Measurements from ENCODE around the gene HPSE2. TPM values are rescaled to one million over a fixed set of nuclear protein-coding genes. Genes with fewer than 3 reads are reported as not detected.

The HPSE2 gene
- total RNA-seq, 1 donor from 2014 or later = not detected

DNA sequence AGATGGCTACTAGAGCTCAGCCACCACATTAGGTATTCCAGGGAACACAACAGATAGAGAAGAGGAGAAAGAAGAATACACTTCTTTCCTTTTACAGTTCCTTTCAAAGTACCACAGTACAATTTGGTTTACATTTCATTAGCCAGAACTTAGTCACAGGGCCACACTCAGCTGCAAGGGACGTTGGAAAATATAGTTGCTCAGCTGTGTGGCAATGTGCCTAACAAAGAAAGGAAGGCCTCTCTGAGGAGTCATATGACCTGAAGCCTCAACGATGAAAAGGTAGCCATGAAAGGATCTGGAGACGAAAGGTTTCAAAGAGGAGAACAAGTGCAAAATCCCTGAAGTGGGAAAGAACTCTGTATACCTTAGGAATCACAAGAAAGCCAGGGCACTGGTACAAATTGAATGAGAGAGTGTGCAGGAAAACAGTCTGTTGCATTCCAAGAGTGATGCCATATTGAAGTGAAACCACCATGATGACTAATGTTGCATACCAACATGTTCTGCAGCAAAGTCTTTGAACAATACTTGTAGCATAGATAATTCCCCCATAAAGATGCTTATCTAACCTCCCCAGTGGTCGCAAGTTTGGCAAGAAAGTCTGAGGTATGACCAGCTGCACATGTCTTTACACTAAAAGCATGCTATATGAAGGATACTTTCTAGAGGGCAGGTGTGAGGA lies 278.9 kb downstream of the HPSE2 start:
- Histone ChIP-seq H3K27ac (no peak overlapping the region), H3K9me3 (no peaks in the 10 kb centered on the region), H3K4me1 (peaks cover 0 to 18% of the 10 kb centered on the region in 2 donors), H3K4me3 (no peak overlapping the region), H3K27me3 (no peaks in the 10 kb centered on the region), H3K36me3 (no peaks in the 10 kb centered on the region)
- no peak for DNase-seq (ENCODE audit: low spot score in 2 of 2)
- intact Hi-C loops (cut with DNase I) = no loop called here
- TF ChIP-seq, protein P1, sequence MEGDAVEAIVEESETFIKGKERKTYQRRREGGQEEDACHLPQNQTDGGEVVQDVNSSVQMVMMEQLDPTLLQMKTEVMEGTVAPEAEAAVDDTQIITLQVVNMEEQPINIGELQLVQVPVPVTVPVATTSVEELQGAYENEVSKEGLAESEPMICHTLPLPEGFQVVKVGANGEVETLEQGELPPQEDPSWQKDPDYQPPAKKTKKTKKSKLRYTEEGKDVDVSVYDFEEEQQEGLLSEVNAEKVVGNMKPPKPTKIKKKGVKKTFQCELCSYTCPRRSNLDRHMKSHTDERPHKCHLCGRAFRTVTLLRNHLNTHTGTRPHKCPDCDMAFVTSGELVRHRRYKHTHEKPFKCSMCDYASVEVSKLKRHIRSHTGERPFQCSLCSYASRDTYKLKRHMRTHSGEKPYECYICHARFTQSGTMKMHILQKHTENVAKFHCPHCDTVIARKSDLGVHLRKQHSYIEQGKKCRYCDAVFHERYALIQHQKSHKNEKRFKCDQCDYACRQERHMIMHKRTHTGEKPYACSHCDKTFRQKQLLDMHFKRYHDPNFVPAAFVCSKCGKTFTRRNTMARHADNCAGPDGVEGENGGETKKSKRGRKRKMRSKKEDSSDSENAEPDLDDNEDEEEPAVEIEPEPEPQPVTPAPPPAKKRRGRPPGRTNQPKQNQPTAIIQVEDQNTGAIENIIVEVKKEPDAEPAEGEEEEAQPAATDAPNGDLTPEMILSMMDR (IDR thresholded peaks at IDR 0.05) = no peak

DNA sequence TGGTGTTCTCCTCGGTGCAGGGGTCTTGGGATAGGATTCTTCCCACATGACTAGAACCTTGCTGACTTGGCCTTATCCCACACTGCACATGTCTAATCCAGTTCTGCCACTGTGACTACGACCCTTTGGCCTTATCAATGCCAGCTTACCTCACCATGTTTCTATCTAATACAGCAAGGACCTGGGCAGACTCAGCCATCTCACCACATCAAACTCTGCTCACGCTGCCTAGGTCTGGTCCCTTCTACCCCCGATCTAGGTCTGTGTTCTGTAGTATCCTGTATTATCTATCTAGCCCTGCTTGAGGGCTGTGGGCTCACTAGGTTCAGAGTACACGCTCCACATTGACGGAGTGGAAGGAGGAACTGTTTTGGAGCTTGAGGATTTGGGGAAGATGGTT lies 282.4 kb downstream of the HPSE2 start:
- Histone ChIP-seq H3K27me3 (no peaks in the 10 kb centered on the region), H3K9me3 (no peaks in the 10 kb centered on the region), H3K4me1 (peaks cover 0 to 11% of the 10 kb centered on the region in 2 donors), H3K27ac (no peak overlapping the region), H3K4me3 (no peak overlapping the region), H3K36me3 (no peaks in the 10 kb centered on the region)
- no peak for DNase-seq (ENCODE audit: low spot score in 2 of 2)
- TF ChIP-seq, protein P1 (IDR thresholded peaks at IDR 0.05) = no peak
- intact Hi-C loops (cut with DNase I) = no loop called here

DNA sequence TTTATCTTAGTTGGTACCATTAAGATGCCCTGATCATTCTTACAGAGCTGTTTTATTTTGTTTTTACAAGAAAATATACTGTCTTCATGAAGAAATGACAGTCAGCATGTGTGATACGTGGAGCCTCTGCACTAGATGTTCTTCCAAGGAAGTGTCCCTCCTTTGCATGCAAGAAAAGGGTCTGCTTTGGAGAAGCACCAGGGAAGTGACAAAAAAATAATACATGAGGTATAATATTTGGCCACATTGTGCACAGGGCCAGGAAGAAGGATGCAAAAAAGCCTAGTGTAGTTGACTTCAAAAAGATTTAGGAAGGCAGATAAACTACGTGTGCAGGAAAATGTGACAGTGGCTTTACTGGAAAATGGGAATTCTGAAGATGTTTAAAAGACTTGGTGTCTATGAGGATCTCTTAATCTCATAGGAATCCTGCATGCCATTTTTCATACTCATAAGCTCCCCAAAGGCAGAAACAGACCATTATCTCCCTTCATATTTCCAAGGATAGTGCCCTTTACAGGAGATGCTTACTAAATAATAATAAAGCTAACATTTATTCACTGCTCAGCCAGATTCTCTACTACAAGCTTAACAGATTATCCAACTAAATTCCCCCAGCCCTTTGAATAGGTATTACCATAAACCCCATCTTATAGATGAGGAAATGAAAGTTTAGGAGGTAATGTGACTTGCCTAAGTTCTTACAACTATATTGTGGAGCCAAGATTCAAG lies 284.2 kb downstream of the HPSE2 start:
- Histone ChIP-seq H3K36me3 (no peaks in the 10 kb centered on the region), H3K4me3 (no peak overlapping the region), H3K9me3 (no peaks in the 10 kb centered on the region), H3K4me1 (no peaks in the 10 kb centered on the region), H3K27ac (no peak overlapping the region), H3K27me3 (no peaks in the 10 kb centered on the region)
- TF ChIP-seq, protein P1 (IDR thresholded peaks at IDR 0.05) = no peak
- no peak for DNase-seq (ENCODE audit: low spot score in 2 of 2)
- intact Hi-C loops (cut with DNase I) = no loop called here

DNA sequence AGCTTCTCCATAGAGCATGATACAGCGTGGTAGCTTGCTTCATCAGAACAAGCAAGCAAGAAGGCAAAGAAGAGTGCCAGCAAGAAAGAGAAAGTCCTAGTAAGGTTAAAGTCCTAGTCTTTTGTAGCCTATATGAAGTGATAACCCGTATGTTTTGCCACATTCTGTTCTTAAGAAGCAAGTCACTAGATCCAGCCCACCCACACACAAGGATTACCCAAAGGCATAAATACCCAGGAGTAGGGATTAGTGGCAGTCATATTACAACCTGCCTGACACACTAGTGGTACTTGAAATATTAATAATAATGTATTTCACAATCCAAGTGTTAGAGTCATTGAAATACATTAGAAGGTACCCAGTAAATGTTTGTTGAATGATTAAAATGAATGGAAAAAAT lies 285.5 kb downstream of the HPSE2 start:
- H3K4me1 ChIP-seq = no peaks in the 10 kb centered on the region
- H3K4me3 ChIP-seq = no peak overlapping the region
- TF ChIP-seq, protein P1 (IDR thresholded peaks at IDR 0.05) = no peak
- intact Hi-C loops (cut with DNase I) = no loop called here
- H3K36me3 ChIP-seq = no peaks in the 10 kb centered on the region
- H3K27me3 ChIP-seq = no peaks in the 10 kb centered on the region
- DNase-seq (ENCODE audit: low spot score in 2 of 2) = no peak
- no peaks in the 10 kb centered on the region for H3K9me3 ChIP-seq
- H3K27ac ChIP-seq = no peak overlapping the region

DNA sequence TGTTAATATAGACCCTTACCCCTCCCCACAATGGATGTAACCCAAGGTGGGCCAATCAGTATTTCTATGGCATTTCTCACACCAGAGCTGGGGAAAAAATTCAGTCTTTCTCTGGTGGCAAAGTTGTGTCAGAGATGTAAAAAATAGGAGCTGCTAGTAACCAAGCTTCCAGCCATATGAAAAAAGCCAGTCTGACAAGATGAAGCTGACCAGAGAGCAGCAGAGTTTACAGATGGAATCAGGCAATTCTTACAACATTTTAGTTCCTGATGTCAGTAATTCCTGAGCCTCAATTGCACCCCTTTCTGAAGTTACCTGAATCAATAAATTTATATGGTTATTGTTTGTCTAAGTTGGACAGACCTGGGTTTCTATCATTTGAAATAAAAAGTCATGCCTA lies 286.3 kb downstream of the HPSE2 start:
- H3K4me3 ChIP-seq = no peak overlapping the region
- no peaks in the 10 kb centered on the region for H3K36me3 ChIP-seq
- TF ChIP-seq, protein P1 (IDR thresholded peaks at IDR 0.05) = no peak
- intact Hi-C loops (cut with DNase I) = no loop called here
- no peaks in the 10 kb centered on the region for H3K27me3 ChIP-seq
- H3K27ac ChIP-seq = no peak overlapping the region
- H3K4me1 ChIP-seq = no peaks in the 10 kb centered on the region
- no peak for DNase-seq (ENCODE audit: low spot score in 2 of 2)
- H3K9me3 ChIP-seq = no peaks in the 10 kb centered on the region
